Measurements from ENCODE around the gene RPF1.
"Not testable (repeated sequence)": the region's sequence is repeated elsewhere in the genome, so short reads cannot be mapped to it uniquely, and the experiment has no call there.

RPF1 gene, protein sequence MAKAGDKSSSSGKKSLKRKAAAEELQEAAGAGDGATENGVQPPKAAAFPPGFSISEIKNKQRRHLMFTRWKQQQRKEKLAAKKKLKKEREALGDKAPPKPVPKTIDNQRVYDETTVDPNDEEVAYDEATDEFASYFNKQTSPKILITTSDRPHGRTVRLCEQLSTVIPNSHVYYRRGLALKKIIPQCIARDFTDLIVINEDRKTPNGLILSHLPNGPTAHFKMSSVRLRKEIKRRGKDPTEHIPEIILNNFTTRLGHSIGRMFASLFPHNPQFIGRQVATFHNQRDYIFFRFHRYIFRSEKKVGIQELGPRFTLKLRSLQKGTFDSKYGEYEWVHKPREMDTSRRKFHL

DNA sequence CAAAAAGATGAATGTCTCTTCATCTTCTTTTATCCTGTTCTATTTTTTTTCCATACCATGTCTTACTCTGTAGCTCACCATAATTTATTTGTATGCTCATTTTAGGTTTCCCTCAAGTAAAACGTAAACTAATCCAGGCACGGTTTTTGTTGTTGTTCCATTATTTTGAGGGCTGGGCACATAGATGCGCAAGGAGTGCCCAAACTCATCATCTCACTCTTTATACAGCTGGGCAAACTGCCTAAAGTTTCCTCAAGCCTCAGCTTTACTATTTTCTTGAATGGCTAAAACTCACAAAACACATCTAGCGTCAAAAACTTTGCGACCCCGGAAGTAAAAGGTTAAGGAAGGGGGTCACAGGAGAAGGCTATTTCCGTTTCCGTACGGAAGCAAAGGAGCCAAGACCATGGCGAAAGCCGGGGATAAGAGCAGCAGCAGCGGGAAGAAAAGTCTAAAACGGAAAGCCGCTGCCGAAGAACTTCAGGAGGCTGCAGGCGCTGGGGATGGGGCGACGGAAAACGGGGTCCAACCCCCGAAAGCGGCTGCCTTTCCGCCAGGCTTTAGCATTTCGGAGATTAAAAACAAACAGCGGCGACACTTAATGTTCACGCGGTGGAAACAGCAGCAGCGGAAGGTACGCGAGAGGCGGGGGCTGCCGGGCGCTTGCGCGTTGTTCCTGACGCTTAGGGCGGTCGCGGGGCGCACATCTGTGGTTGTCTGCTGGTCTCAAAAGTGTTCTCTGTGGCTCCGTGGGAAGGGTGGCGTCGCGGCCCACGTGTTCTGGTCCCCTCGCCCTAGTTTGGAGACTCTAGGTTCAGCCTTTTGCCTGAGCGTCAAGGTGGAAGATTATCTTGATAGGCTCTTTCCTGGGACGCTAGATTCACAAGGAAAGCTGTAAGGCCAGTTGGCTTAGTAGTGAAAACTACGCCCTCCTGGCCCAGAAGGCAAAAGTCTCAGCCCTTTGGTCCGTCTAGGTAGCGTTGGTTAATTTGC lies at the start of gene RPF1:
Gene RPF1, plus strand, starts transcription at position 391 of the 993 bp plus-strand sequence. Its CDS starts 16 bp downstream, at position 407.
- DNase-seq = peak; percentile 61

DNA sequence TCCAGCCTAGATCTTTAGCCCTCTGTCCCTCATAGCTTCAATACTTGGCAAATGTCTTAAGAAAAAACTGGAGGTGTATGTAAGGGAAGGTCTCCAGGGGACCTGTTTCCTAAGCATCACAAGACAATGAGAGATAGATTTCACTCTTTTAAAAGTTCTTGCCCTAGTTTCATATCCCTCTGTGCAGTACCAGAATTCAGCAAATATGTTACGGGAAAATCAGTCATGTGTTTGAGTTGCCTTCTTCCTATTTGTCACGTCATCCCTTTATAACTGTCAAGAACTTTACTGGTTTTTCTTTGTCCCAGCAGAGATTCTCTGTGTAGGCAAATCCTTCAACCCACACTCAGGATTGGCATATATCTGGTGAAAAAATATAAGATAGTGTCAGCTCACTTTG lies 48.5 kb upstream of the RPF1 start:
- no peak for DNase-seq

DNA sequence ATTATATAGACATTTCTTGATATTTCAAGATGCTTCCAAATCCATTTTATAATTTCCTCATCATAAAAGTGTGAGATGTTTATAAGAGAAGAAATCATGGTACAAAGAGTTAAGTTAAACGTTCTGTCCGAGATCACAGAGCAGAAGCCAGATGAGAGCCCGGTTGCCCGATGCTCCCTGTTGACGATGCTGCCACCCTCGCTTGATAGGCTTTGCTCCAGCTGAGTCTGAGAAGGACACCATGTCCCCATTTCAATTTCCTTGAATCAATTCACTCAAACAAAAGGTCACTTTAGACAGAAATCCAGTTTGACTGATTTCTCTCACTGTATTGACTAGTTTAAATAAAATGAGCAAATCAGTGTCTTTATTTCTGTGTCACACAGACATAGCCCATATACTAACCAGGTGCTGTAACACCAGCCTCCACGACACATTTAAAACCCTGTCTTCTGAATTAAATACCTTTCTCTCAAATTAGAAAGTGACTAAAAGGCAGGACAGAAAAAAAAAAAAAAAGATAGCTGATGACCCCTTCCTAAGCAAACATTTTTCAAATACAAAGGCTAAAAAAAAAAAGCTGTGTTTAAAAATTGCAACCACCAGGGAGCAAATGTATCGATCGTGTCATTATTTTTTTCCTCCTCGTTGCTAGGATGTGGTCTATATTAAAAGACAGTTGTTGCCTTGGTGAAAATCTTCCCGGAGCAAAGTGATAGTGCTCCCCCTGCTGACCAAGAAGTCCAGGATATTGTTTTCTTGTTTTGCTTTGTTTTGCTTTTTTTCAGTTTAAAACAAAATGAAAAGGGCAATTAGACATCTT lies 45.6 kb upstream of the RPF1 start:
- DNase-seq = peak; percentile 71

DNA sequence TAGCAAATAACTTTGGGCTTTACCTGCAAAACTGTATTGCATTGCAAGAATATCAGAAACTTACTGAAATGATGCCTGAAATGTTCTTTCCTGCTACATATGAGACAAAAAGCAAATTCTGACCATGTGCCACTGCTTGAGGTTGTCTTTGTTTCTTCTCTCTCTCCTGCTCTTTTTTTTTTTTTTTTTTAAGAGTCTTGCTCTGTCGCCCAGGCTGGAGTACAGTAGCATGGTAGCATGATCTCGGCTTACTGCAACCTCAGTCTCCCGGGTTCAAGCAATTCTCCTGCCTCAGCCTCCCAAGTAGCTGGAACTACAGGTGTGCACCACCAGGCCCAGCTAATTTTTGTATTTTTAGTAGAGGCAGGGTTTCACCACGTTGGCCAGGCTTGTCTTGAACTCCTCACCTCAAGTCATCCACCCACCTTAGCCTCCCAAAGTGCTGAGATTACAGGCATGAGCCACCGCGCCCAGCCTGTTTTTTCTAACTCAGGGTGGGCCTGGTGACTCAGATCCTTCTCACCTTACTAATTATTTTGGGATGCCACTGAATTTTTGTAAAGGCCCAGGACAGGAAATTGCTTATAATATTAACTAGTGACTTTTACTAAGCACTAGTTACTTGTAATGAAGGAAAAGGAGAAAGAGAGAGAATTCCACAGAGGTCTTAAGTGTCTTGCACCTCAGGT lies 44.8 kb upstream of the RPF1 start:
- no peak for DNase-seq

DNA sequence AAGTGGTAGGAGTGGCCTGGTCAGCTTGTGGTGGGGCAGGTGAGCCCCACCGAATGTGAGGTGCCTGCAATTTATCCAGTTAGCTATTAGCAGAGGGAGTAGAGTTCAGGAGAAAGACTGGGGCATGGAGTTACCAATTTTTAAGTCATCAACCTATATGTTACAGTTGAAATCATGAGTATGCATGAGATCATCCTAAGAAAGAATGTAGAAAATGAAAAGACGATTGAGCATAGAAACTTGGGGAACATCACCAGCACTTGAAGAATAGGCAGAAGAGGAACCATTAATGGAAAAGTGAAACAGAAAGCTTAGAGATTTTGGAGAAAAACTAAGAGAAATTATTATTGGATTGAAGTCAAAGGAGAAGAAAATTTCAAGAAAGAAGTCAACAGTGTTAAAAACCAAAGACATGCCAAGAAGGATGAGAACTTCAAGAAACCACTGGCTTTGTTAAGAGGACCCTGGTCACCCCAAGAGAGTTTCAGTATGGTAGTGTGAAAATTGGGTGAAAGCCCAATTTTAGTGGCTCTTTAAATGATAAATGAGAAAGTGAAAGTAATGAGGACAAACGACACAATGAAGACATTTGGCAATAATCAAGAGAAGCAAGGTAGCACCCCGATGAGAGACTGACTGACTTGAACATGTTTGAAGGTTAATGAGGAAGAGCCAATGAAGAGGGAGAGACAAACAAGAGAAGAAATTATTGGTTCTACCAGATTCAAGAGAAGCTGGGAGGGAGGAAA lies 44.1 kb upstream of the RPF1 start:
- DNase-seq = no peak

DNA sequence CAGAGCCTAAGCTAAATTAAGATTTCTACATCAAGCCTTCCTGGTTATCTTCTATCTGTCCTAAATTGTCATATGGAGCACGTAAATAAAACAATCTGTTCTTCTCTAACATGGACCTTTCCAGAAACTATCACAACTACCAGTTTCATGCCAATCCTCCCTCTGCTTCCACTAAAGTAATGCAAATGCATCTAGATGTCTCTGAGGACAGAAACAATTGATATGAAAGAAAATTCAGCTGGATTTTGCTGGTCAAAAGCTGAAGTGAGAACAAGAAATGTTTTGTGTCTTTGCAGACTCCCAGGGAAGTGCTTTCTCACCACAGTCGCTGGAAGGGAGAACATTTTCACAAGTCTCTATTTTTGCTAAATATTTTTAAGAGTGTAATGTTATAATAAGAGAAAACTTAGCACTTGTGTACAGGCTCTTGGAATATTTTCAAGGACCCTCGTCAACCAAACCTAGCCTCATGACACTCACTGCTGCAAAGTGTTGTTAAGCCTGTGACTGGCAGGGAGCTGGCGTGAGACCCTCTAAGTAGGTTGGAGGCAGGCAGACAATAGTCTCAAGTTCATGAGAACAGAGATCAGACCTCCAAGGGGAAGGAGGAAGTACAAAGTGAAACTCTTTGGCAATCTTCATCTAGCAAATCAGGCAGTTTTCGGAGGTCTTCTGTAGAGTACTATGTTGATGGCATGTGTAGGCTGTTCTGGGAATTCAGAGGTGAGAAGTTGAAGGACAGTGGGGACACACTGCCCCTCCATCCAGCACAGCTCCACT lies 42.0 kb upstream of the RPF1 start:
- DNase-seq = no peak

DNA sequence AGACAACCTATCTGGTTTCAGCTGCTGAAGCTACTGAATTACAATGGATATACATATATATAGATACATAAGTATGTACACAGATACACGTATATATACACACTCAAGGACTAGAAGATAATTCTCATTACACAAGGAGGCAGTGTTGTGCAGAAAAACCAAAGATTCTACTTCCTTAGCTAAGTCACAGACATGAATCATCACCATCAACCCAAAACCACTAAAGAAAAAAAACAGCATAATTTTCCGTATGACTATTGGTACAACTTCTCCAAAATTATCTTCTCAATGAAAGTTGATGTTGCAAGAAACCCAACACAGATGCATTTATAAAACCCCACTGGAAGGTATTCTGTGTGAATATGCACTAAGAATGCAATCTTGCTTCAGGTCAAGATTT lies 36.8 kb upstream of the RPF1 start:
- peak; percentile 28 for DNase-seq

DNA sequence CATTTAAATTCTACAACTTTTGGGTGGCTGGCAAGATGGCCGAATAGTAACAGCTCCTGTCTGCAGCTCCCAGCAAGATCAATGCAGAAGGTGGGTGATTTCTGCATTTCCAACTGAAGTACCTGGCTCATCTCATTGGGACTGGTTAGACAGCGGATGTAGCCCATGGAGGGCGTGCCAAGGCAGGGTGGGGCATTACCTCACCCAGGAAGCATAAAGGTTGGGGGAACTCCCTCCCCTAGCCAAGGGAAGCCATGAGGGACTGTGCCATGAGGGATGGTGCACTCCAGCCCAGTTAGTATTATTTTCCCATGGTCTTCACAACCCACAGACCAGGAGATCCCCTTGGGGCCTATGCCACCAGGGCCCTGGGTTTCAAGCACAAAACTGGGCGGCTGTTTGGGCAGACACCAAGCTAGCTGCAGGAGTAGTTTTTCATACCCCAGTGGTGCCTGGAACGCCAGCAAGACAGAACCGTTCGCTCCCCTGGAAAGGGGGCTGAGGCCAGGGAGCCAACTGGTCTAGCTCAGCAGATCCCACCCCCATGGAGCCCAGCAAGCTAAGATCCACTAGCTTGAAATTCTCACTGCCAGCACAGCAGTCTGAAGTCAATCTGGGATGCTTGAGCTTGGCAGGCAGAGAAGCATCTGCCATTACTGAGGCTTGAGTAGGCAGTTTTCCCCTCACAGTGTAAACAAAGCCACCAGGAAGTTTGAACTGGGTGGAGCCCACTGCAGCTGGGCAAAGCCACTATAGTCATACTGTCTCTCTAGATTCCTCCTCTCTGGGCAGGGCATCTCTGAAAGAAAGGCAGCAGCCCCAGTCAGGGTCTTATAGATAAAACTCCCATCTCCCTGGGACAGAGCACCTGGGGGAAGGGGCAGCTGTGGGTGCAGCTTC lies 36.1 kb upstream of the RPF1 start:
- not testable (repeated sequence) for DNase-seq

DNA sequence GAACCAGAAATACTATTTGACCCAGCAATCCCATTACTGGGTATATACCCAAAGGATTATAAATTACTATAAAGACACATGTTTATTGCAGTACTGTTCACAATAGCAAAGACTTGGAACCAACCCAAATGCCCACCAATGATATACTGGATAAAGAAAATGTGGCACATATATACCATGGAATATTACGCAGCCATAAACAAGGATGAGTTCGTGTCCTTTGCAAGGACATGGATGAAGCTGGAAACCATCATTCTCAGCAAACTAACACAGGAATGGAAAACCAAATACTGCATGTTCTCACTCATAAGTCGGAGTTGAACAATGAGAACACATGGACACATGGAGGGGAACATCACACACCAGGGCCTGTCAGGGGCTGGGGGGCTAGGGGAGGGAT lies 30.4 kb upstream of the RPF1 start:
- DNase-seq = not testable (repeated sequence)

DNA sequence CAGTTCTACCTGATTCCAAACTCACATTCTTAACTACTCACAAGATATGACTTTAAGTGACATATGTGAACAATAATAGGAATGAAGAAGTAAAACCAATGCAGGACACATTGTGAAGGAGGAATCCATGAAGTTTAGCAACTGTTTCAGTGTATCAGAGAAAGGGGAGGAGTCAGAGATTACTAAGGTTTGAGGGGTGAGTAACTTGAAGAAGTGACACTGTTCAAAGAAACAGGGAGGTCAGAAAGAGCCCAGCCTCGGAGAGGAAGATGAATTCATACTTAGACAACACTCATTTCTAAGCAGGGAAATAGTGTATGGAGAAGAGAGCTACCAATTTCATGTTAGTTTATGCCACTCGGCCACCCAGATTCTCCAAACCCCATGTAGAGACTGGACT lies 28.2 kb upstream of the RPF1 start:
- no peak for DNase-seq

DNA sequence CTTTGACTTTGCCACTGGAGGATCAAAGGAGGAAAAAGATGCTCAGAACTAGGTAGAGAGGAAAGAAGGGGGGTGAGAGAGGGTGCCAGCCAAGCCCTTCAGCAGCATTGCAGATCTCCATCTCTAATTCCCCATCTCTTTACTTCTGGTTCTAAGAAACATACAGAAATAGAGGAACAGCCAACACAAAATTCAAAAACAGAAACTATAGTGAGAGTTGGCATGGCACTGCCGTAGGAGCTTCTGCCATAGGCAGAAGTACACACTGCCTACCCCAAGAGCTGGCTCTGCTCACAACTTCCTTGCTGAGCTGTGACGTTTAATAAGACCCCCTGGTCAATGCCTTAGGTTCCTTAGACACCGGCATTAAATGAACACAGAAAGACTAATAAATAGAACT lies 26.6 kb upstream of the RPF1 start:
- DNase-seq = no peak

DNA sequence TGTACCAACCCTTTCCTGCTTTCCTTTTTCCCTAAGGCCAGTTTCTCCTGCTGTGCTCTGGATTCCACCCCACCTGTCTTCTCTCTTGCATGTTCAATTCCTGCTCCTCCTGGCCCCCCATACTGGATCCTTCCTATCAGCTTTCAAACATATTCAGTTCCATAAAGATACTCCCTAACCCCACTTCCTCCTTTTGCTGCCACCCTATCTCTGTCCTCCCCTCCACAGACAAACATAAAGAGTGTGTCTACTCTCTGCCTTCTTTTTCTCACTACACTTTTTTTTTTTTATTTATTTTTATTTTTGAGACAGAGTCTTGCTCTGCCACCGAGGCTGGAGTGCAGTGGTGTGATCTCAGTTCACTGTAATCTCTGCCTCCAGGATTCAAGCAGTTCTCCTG lies 16.9 kb upstream of the RPF1 start:
- no peak for DNase-seq

DNA sequence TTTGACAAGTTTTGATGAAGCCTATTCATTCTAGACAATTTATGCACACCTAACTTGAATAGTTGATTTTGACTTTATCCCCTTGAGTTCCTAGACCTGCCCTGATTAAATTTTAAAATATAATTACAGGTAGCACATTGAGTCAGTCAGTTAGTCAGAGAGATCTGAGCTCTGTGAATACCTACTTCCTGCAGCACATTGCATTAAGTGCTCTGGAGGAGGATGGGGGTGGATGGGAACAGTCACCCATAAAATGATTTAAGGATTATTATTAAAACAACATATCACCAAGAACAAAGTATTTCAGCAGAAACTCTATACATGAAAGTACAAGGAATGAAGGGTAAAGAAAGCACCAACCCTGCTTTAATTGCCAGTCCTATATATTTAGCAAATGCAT lies 11.8 kb upstream of the RPF1 start:
- DNase-seq = no peak

DNA sequence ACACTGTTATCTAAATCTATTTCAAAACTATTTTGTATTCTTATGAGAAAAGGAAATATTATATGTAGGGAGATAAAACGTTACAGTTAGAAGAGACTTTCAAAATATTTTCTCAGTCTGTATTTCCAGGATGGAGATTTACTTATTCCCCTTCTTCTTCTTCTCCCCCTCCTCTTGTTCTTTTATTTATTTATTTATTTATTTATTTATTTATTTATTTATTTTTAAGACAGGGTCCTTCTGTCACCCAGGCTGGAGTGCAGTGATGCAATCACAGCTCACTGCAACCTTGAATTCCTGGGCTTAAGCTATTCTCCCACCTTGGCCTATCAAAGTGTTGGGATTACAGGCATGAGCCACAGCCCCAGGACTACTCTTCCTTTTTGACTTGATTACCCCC lies 2.8 kb upstream of the RPF1 start:
- DNase-seq = no peak

DNA sequence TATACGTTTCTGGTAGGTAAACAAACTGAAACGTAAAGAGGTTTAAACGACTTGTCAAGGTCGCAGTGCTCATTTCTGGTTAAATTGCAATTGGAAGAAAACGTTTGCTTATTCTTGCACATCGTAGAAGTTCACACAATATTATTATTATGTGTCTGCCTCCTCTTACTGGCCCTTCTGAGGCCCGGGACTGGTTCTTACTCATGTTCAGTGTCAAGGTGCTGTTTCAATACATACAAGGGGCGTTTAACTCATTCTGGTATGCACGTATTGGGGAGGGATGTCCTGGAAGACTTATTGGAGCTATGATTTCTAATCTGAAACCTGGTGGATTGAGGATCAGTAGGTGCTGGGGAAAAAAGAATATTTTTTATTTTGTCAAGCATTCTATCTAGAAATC lies 932 bp downstream of the RPF1 start:
- DNase-seq = no peak

DNA sequence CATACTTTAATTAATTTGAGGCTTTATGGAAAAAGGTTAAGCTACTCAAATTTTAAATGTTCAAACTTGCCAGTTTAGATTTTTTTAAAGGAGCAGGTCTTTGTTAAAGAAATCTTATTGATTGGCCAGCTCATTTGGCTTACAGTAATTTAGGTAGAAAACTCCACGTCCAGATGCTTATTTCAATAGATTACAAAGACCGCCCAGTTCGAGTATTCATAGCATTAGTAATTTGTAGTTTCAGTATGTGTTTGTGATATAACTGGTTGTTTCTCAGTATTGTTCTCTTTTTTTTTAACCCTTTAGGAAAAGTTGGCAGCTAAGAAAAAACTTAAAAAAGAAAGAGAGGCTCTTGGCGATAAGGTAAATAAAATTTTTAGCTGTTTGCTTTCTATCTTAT lies 1.6 kb downstream of the RPF1 start:
- no peak for DNase-seq

DNA sequence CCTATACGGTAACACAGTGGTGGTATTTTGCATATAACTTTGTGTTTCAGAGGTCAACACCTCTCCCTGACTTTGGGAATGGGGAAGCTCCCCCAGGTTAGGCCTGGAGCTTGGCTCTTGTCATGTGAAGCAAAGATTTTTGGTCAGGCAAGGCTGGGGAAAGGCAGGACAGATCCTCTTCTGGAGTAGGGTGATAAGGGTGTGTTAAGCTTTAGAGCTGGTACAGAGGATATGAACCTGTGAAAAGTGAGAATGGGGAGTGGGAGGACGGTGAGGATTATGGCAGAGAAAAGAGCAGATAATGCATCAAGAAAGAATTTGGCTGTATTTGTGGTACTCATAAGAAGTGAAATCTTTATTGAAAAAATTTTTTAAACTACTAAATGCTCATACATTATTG lies 2.3 kb downstream of the RPF1 start:
- DNase-seq = no peak

DNA sequence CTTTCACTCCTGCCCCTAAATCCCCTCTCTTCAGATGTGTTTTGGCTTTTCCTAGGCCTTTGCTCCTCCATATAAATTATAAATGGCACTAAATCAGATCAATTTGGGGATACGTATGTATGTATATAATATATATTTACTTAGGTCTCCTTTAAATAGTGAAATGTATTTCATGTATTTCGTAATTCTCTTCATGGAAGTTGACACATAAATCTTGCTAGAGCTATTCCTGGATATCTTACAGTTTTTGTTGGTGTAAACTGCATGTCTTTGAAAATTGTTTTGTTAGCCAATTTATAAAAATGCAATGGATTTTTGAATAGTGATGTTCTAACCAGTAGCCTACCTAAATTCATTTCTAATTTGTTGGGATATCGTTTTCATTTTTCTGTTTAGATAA lies 9.0 kb downstream of the RPF1 start:
- DNase-seq = no peak

DNA sequence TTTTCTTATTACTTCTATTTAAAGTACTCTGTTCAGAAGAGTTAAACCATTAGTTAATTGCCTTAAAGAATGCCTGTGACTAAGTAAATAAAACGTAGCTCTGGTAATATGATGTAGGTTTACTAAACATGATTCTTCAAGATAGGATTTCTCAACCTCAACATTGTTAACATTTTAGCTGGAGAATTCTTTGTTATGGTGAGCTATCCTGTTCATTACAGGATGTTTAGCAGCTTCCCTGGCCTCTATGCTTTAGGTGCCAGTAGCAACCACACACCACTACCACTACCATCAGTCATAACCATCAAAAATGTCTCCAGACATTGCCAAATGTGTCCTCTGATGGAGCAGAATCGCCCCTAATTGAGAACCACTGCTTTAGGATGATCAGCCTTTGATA lies 10.7 kb downstream of the RPF1 start:
- no peak for DNase-seq

DNA sequence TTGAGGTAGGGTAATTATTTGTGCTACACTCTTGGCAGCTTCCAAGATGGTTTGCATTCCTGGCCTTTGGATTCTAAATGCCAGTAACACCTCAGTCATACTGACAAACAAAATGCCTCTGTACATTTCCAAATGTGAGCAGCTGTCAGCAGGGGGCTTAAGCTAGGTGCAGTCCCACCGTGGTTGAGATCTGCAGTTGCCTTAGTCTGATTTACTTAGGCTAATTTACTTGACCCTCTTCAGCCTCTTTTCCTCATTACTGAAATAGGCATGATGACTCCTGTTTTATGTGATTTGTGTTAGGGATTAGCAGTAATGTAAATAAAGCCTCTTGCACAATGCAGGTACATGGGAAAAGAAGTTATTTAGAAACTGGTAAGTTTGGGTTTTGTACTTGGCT lies 13.7 kb downstream of the RPF1 start:
- DNase-seq = no peak
